ENCODE data around the gene FGF21.
"Not testable (repeated sequence)": the region's sequence is repeated elsewhere in the genome, so short reads cannot be mapped to it uniquely, and the experiment has no call there.

Gene FGF21, protein sequence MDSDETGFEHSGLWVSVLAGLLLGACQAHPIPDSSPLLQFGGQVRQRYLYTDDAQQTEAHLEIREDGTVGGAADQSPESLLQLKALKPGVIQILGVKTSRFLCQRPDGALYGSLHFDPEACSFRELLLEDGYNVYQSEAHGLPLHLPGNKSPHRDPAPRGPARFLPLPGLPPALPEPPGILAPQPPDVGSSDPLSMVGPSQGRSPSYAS

DNA sequence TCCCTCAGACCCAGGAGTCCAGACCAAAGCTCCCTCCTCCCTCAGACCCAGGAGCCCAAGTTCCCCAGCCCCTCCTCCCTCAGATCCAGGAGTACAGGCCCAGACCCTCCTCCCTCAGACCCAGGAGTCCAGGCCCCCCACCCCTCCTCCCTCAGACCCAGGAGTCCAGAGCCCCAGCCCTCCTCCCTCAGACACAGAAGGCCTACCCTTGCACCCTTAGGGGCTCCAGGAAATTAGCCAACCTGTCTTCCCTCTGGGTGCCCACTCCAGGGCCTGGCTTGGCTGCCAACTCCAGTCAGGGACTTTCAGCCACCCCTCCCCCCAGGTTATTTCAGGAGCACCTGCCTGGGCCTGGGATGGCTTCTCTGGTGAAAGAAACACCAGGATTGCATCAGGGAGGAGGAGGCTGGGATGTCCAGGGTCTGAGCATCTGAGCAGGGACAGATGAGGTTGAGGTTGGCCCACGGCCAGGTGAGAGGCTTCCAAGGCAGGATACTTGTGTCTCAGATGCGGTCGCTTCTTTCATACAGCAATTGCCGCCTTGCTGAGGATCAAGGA is at the start of gene FGF21:
FGF21 (plus strand) TSS at position 441 of the 558 bp plus-strand sequence. CDS start 713 bp downstream, outside the sequence.
- DNase-seq: no peak

DNA sequence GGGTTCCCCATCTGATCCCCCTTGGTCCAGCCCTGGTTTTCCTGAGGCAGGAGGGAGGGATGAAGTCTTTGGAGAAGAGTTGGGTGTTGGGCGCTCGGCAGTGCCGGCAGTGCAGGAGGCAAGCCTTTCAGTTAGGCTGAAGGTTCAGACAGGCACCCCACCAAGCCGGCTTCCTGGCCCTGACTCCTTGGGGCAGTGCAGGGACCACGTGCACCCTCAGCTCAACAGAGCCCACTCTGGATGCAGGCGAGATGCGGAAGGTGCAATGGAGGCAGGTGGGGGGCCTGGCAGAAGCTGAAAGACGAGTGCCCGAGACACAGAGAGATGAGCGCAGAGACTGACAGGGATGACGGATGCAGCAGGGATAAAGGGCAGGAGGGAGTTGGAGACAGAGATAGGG is 46.9 kb upstream of the FGF21 start:
- DNase-seq: no peak

DNA sequence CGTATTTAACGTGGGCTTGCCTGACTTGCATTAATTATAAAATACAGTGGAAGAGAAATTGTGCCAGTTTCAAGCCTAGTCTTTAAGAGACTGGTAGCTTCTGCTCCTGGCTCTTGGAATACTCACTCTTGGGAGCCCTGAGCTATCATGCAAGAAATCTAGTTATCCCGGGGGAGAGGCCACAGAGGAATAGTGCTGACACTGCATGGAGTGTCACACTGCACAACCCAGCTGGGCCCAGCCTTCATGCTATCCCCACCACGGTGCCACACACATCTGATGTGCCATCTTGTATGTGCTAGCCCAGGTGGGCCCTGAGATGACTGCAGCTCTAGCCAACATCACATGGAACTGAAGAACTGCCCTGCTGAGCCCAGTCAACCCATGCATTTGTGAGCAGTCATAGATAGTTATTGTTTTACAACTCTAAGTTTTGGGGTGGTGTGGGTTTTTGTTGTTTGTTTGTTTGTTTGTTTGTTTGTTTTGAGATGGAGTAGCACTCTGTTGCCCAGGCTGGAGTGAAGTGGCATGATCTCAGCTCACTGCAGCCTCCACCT is 44.1 kb upstream of the FGF21 start:
- DNase-seq: no peak

DNA sequence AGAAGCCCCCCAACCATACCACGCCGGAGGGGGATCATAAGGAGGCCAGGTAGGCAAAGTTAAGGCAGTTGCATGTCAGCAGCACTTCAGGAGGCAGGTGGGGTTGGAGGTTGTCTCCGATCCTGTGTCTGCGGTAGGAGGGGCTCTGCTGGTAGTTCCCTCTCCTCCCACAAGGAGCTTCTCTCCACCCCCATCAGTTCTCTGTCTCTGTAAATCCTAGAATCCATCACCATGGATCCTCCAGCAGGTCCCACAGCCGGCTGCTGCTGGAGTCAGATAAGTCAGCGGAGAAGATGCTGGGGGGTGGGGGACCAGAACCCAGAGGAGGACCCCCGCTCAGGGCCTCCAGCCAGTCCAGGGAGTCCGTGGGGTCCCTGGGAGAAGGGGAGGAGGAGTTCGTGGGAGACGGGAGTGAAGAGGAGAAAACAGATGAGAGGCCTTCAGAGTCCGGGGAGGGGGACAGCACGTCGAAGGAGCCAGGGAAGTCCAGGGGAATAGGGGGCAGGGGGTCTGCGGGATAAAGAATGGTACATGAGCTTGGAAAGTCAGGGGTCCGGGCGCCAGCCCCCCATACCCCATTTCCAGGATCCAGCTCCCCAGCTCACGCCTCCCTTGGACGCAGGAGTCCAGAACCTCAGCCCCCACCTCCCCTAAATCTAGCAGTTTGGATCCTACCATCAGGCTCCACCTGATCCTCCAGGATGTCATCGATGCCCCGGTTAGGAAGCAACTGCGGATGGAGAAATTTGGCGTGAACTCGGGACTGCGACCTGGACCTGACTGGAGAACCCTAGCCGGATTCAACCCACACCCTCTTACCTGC is 42.1 kb upstream of the FGF21 start:
- DNase-seq: peak; percentile 45

DNA sequence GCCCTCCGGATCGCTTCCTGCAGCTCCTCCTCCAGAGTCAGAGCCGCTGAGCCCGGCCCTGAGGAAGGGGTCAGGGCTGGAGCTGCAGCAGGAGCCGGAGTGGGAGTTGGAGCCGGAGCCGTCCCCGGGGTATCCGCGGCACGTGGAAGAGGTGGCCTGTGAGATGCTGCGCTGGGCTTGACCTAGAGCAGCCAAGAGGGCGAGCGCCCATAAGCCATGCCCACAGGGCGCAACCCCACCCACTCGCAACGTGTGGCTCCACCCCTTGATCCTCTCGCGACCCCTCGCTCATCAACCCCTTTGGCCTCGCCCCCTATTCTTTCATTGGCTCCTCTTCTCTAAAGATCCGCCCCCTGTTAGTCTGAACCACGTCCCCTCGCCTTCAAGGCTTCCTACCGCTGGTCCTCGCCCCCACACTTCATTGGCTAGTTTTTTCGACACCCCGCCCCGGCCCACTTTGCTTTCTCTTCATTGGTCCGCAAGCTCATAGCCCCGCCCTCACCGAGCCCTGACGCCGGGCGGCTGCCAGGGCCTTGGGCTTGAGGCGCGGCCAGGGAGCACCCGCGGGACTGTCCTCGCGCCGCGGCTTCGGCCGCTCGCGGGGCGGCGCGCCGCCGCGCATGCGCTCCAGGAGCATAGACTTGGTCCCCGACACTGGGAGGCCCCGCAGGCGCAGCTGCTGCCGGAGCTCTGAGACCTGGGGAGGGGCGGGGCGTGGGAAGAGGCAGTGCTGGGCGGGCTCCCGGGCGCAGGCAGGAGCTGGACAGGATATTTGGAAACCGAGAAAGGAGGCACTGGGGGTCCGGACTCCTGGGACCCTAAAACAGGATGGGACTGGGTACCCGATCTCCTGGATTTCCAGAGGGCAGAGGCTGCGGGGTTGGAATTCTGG is 41.2 kb upstream of the FGF21 start:
- peak; percentile 99 for DNase-seq

DNA sequence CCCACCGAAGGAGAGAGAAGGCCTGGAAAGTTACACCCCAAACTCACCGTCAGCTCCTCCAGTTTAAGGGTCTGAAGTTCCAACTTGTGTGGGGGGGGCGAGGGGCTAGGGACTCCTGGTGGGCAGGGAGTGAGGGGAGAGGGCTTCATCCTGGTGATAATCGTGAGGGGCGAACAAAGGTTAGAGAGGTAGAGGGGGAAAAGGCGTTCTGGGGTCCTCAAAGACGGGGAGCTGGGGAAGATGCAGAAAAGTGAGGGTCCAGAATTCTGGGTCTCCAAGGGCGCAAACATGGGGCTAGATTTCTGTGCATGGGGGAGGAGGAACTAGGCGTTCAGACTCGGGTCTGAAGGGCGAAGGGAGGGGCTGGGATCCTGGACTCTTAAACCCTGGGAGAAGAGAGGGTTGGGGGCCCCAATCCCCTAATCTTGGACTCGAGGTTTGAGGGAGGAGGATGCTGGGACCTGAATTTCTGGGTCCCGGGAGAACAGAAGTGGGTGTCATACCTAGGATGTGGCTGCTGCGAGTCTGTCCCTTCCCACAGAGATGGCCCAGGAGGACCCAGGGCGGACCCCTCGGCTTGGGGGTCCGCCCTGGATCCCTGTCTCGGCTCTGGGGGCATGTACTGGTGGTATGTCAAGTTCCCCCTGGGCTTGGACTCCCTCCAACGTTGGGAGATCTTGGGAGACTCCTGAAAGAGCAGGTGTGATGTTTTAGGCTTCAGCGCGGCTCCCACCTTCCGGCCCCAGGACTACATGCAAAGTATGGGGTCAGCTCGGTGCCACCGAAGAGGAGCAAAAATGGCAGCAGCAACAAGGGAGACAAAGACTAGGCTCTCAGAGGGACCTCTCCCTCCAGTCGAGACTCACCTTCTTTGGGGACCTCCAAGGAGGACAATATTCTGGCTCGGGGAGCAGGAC is 40.3 kb upstream of the FGF21 start:
- DNase-seq: no peak

DNA sequence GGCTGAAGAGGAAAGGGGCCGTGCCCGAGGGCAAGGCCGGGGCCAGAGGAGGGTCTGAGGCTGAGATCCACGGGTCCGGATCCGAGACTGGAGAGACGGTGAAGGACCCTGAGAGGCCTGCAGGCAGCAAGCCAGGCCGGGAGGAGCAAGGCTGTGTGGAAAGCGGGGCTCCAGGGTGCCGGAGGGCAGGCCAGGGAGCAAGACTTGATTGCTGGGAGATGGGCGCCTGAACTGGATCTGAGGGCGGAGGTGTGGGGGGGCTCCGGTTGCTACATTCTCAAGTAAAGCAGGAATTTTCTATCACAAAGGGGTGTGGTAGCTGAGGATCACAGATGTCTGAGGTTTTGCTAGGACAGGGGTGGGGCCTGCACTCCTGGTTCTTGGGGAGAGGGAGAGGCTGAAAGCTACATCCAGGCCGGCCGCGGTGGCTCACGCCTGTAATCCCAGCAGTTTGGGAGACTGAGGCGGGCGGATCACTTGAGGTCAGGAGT is 39.6 kb upstream of the FGF21 start:
- no peak for DNase-seq

DNA sequence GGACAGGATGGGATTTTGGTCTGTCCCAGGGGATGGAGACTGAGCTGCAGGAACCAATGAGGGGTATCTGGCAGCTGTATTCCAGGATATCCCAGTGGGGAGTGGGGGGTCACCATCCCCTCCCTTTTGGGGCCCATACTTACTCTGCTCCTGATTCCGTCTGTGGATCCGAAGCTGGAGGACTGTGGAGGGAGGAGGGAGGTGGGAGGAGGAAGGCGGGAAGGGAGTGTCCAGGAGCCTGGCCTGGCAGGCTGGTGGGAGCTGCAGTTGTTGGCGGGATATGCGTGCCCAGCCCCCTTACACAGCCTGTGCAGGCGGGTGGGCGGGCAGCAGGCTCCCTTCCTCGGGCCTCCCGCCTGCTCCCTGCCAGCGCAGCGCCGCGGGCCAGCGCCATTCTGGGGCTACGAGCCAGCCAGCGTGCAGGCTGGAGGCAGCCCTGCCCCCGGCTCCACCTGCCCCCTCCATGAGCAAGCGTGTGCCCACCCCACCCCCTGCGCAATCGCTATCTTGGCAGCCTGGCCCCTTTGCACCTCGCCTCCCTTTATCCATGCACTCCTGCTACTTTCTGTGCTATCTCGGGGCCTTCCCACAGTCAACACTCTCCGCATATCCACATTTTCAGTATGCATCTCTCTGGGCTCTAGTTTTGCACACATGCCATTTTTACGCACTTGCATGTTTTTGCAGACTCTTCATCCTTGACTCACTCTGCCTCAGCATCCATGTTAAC is 38.6 kb upstream of the FGF21 start:
- DNase-seq: peak; percentile 11

DNA sequence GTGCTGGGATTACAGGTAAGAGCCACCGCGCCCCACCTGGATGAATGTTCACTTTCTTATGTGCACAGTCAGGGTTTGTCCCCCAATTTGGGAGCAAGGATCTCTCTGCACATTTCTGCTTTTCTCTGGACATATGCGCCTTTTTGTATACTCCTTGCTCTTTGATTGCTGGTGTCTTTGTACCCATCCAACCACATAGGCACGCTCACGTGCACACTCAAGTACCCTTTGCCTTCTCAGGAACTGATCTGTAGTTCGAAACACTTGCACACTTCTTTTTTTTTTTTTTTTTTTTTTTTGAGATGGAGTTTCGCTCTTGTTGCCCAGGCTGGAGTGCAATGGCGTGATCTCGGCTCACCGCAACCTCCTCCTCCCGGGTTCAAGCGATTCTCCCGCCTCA is 37.2 kb upstream of the FGF21 start:
- DNase-seq: not testable (repeated sequence)

DNA sequence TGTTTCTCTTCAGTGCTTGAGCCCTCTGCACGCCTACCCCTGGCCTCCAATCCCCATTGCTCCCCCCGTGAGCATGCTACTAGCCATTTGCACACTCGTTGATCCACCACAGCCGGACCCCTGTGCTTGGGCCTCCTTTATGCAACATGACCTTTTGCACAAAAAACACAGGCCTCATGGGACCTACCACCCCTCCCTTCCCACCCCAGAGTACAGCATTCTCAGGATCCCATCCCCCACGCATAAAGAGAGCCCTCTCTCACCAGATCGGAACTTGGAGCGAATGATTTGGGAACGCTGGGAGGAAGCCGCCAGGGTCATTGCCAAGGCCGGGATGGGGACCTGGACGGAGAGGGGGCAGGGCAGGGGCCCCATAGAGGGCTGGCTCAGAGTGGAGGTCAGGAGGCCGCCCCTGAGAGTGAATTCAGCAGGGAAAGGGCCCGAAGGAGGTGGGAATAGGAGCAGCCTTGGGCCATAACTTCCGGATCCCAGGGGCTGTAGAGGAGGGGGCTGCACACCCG is 36.6 kb upstream of the FGF21 start:
- DNase-seq: no peak

DNA sequence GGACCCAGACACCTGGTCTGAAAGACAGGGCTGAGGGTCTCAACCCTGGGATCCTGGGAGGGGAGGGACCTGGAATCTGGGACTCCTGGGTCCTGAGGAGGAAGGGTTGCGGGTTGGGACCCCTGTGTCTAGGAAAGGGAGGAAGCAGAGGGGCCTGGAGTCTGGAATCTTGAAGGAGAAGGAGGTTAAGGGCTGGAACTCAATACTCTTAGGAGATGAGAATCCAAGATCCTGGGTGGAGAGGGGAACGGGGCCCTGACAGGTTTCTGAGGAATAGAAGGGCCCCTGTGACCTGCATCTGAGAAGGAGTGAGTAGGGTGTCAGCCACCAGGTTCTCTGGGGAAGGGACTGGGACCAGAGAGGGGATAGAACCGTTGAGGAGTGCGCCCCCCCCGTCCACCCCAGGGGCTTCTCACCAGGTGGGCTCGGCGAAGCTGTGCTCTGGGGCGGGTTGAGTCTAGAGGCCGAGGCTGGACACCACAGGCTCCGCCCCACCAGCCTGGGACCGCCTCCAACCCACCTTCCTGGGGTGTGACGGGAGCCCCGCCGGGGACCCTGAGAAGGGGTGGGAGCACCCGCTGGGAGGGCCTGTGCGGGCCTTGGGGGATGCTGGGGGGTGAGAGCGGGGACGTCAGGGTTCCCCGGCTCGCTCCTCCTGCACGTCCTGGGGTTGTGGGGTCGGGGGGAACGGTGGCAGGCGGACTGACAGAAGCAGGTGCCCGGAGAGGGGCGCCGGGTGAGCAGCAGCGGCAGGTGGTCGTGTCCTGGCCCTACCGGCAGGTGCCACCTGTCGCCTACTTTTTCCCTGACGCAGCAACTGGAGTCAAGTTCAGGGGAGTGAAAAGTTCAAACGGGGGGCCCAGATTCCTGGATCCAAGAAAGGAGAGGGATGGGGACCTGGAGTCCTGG is 35.8 kb upstream of the FGF21 start, which contains the start of gene MAMSTR:
MAMSTR (minus strand) TSS at position 463 of the 909 bp plus-strand sequence. CDS start 694 bp downstream, outside the sequence.
- DNase-seq: no peak

DNA sequence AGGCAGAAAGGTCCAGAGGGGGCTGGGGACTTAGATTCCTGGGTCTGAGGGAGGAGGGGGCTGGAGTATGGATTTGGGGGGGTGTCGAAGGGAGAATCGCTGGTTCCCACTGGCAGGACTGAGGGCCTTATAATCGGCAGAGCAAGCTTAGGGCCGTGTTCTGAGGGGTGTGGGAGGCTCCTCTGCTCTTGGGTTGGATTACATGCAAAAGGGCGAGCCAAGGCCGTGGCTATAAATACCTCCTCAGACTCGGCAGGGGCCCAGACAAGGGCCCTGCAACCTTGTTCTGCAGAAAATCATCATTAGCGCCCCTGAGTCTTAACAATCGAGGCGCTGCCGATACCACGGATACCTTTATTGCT is 35.1 kb upstream of the FGF21 start:
- DNase-seq: no peak

DNA sequence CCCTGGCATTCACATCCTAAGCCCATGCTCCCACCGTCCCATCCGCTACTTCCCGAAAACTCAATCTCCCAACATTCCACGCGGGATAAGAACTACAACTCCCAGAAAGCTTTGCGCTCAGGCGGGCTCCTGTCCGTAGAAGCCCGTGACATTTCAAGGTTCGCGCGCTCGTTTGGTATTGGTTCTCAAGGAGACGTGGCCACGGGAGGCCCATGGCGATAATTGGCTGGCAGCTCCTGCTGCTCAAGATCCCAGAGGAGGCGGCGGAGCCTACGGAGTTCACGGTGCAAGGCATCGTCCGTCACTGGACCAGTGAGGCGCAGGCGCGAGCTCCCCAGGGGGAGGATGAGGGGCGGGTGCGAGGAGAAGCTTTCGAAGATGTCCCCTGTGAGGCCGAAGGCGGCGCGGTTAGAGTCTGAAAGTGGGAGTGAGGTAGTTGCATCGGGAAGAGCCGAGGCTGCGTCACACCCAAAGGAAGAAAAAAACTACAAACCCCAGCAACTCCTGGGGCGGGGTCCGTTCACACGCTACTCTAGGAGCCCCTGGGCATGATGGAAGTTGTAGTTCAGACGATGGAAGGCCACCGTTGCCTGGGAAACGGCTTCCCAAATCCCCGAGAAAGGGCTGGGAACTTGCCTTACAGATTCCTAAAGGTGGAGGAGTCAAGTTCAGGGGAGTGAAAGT is 34.6 kb upstream of the FGF21 start:
- peak; percentile 97 for DNase-seq

DNA sequence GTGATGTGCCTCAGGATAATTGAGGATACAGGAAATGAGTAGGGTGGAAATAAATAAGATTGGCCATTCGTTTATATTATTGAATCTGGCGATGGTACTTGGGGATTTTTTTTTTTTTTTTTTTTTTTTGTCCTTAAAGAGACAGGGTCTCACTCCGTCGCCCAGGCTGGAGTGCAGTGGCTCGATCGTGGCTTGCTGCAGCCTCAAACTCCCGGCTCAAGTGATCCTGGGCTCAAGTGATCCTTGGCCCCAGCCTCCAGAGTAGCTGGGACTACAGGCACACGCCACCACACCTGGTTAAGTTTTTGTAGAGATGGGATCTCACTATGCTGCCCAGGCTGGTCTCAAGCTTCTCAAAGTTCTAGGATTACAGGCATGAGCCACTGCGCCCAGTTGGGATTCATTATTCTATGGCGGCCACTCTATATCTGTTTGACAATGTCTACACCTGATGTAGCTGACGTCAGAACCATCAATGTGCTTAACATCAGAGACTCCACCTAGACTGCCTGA is 33.1 kb upstream of the FGF21 start:
- no peak for DNase-seq

DNA sequence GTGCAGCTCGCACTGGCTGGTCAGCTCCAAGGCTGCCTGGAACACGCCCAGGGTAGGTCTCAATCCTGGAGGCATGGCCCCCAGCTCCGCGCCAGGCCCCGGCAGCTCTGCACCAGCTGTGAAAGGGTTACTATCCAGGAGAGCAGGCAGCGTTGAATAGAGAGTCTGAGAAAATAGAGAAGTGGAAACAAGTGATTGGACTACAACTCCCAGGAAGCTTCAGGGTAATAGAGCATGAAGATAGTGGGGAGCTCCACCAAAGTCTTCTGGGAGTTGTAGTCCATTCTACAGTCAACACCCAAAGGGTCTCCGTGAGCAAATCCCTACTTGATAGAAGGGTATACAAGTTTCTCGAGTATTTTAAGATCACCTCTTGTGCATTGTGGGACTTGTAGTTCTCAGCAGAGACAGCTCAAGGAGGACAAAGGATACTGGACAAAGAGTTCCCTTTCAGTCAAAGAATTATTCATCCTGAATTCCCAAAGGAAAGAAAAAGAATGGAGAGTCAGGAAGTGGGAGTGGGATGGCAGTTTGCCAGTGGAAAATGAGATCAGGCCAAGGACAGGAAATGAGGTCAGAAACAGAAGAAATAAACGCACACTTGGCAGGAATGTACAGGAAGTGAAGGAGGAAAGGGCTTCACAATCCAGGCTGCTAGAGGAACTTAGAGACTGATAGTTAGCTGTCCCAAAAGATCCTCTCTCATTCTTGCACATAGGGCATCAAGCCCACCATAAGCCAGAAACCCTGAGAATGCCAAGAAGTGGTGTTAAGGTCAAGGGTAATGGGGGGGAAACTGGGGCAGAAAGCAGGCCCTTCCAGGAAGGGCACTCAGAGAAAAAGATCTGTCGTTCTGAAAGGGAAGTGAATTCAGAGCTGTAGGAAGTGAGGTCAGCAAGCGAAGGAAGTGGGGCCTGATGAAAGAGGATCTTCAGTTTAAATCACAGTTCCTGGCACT is 30.2 kb upstream of the FGF21 start:
- DNase-seq: peak; percentile 45

DNA sequence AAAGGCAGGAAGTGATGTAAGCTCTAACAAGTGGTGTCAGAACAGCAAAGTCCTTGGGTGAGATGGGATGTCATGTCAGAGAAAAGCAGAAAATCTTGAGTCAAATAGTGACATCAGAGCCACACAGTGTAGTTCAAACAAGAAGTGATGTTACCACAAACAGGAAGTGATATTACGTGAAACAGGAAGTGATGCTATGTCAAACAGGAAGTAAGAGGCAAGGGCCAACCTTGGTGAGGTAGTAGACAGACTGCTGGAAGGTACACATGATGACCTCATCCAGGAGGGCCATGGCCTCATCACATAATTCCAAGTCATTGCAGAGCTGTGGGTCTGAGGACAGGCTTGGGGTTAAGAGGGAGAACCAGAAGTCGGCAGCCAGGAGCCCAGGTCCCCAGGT is 28.8 kb upstream of the FGF21 start:
- no peak for DNase-seq
